ENCODE results near the gene PSMG3.

DNA sequence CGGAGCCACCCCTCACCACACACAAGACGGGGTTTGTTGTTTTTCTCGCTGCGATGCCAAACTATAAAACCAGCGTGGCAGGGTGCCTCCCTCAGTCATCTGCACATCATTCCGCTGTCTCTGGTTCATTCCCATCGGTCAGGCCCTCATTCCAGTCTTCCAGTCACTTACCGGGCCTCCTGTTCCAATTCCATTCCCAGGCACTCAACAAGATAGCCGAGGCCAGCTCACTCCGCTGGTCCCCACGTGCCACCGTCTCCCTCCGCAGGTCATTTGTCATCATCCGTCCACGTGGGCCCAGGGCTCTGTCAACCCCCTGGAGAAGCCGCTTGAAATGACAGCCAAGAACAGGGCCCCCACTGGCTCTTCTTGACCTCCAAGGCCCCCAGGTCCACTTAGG is 7.7 kb downstream of the PSMG3 start:
- TF ChIP-seq, protein P1, sequence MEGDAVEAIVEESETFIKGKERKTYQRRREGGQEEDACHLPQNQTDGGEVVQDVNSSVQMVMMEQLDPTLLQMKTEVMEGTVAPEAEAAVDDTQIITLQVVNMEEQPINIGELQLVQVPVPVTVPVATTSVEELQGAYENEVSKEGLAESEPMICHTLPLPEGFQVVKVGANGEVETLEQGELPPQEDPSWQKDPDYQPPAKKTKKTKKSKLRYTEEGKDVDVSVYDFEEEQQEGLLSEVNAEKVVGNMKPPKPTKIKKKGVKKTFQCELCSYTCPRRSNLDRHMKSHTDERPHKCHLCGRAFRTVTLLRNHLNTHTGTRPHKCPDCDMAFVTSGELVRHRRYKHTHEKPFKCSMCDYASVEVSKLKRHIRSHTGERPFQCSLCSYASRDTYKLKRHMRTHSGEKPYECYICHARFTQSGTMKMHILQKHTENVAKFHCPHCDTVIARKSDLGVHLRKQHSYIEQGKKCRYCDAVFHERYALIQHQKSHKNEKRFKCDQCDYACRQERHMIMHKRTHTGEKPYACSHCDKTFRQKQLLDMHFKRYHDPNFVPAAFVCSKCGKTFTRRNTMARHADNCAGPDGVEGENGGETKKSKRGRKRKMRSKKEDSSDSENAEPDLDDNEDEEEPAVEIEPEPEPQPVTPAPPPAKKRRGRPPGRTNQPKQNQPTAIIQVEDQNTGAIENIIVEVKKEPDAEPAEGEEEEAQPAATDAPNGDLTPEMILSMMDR (IDR thresholded peaks at IDR 0.05 in 4 of 5, conservative IDR thresholded peaks at IDR 0.05 in 1 of 5) = no peak
- no peak for TF ChIP-seq POLR2A (IDR thresholded peaks at IDR 0.05)

Measured in gastrocnemius medialis (tissue), 4 donors.